ENCODE results near the gene BHLHE23. TPM values are rescaled to one million over a fixed set of nuclear protein-coding genes. Genes with fewer than 3 reads are reported as not detected.

Gene BHLHE23
- total and polyA plus RNA-seq, 4 donors: not detected

GRCh38 chr20:63002511-63002910, 4.3 kb downstream of the BHLHE23 start:
- DNase-seq: no peak
- H3K9ac ChIP-seq (ENCODE audit: insufficient read depth in 1 of 2, low read length in 2 of 2): no peak overlapping the region
- WGBS, 2 donors: 71 to 74% methylated on average over 11 of the region's 11 CpGs
- H3K27me3 ChIP-seq (ENCODE audit: control insufficient read depth in 3 of 3, insufficient read depth in 3 of 3, low read length in 2 of 3): peaks cover 36 to 72% (median 71%) of the 10 kb centered on the region in 3 donors
- H3K9me3 ChIP-seq (ENCODE audit: control insufficient read depth in 4 of 4, insufficient read depth in 3 of 4, low read length in 3 of 4): peaks cover 0 to 16% (median 0%) of the 10 kb centered on the region in 4 donors
- no peak for TF ChIP-seq CTCF (IDR thresholded peaks at IDR 0.05; ENCODE audit: control extremely low read depth, extremely low read depth)
- no peak overlapping the region for H3K4me3 ChIP-seq
- peaks cover 0 to 3% (median 0%) of the 10 kb centered on the region in 5 donors for H3K4me1 ChIP-seq (ENCODE audit: control insufficient read depth in 5 of 5, insufficient read depth in 5 of 5, low read length in 5 of 5)
- H3K36me3 ChIP-seq (ENCODE audit: control insufficient read depth in 4 of 4, insufficient read depth in 4 of 4, low read length in 4 of 4): no peaks in the 10 kb centered on the region
- no peak for ATAC-seq (ENCODE audit: insufficient read depth, low FRiP score)
- no peak overlapping the region for H3K27ac ChIP-seq (ENCODE audit: low read depth in 1 of 2, low read length in 1 of 2)

GRCh38 chr20:63000958-63001357, 5.8 kb downstream of the BHLHE23 start:
- peaks cover 20 to 79% (median 73%) of the 10 kb centered on the region in 3 donors for H3K27me3 ChIP-seq (ENCODE audit: control insufficient read depth in 3 of 3, insufficient read depth in 3 of 3, low read length in 2 of 3)
- peak overlapping the region; percentile 7 for H3K4me3 ChIP-seq
- H3K36me3 ChIP-seq (ENCODE audit: control insufficient read depth in 4 of 4, insufficient read depth in 4 of 4, low read length in 4 of 4): no peaks in the 10 kb centered on the region
- no peak for DNase-seq
- H3K9me3 ChIP-seq (ENCODE audit: control insufficient read depth in 4 of 4, insufficient read depth in 3 of 4, low read length in 3 of 4): peaks cover 0 to 14% (median 0%) of the 10 kb centered on the region in 4 donors
- no peak overlapping the region for H3K27ac ChIP-seq (ENCODE audit: low read depth in 1 of 2, low read length in 1 of 2)
- no peaks in the 10 kb centered on the region for H3K4me1 ChIP-seq (ENCODE audit: control insufficient read depth in 5 of 5, insufficient read depth in 5 of 5, low read length in 5 of 5)
- WGBS, 2 donors: 49 to 59% methylated on average over 11 of the region's 11 CpGs
- ATAC-seq (ENCODE audit: insufficient read depth, low FRiP score): no peak
- H3K9ac ChIP-seq (ENCODE audit: insufficient read depth in 1 of 2, low read length in 2 of 2): no peak overlapping the region
- no peak for TF ChIP-seq CTCF (IDR thresholded peaks at IDR 0.05; ENCODE audit: control extremely low read depth, extremely low read depth)

GRCh38 chr20:63000036-63000435, 6.7 kb downstream of the BHLHE23 start:
- Histone ChIP-seq H3K4me1 (ENCODE audit: control insufficient read depth in 5 of 5, insufficient read depth in 5 of 5, low read length in 5 of 5) (no peaks in the 10 kb centered on the region), H3K4me3 (no peak overlapping the region), H3K36me3 (ENCODE audit: control insufficient read depth in 4 of 4, insufficient read depth in 4 of 4, low read length in 4 of 4) (no peaks in the 10 kb centered on the region), H3K27ac (ENCODE audit: low read depth in 1 of 2, low read length in 1 of 2) (no peak overlapping the region), H3K9me3 (ENCODE audit: control insufficient read depth in 4 of 4, insufficient read depth in 3 of 4, low read length in 3 of 4) (peaks cover 0 to 10% (median 0%) of the 10 kb centered on the region in 4 donors), H3K27me3 (ENCODE audit: control insufficient read depth in 3 of 3, insufficient read depth in 3 of 3, low read length in 2 of 3) (peaks cover 16 to 86% (median 71%) of the 10 kb centered on the region in 3 donors), H3K9ac (ENCODE audit: insufficient read depth in 1 of 2, low read length in 2 of 2) (no peak overlapping the region)
- DNase-seq (no peak), ATAC-seq (ENCODE audit: insufficient read depth, low FRiP score) (no peak)
- 84 to 90% methylated on average over 14 of the region's 14 CpGs for WGBS, 2 donors
- TF ChIP-seq CTCF (IDR thresholded peaks at IDR 0.05; ENCODE audit: control extremely low read depth, extremely low read depth): no peak

GRCh38 chr20:62999580-62999979, 7.2 kb downstream of the BHLHE23 start:
- H3K27me3 ChIP-seq (ENCODE audit: control insufficient read depth in 3 of 3, insufficient read depth in 3 of 3, low read length in 2 of 3): peaks cover 11 to 86% (median 68%) of the 10 kb centered on the region in 3 donors
- WGBS, 2 donors: 39 to 54% methylated on average over 16 of the region's 16 CpGs
- H3K9ac ChIP-seq (ENCODE audit: insufficient read depth in 1 of 2, low read length in 2 of 2): no peak overlapping the region
- no peak for TF ChIP-seq CTCF (IDR thresholded peaks at IDR 0.05; ENCODE audit: control extremely low read depth, extremely low read depth)
- no peak overlapping the region for H3K4me3 ChIP-seq
- peaks cover 0 to 10% (median 0%) of the 10 kb centered on the region in 4 donors for H3K9me3 ChIP-seq (ENCODE audit: control insufficient read depth in 4 of 4, insufficient read depth in 3 of 4, low read length in 3 of 4)
- H3K4me1 ChIP-seq (ENCODE audit: control insufficient read depth in 5 of 5, insufficient read depth in 5 of 5, low read length in 5 of 5): no peaks in the 10 kb centered on the region
- no peaks in the 10 kb centered on the region for H3K36me3 ChIP-seq (ENCODE audit: control insufficient read depth in 4 of 4, insufficient read depth in 4 of 4, low read length in 4 of 4)
- DNase-seq (no peak), ATAC-seq (ENCODE audit: insufficient read depth, low FRiP score) (no peak)
- no peak overlapping the region for H3K27ac ChIP-seq (ENCODE audit: low read depth in 1 of 2, low read length in 1 of 2)
